Activated T-cell treated with anti-CD3 and anti-CD28 coated beads, Interleukin-2, amount 50 U/mL, for 72 hours (primary cell): ENCODE data around the gene C1orf141. TPM values are rescaled to one million over a fixed set of nuclear protein-coding genes. Genes with fewer than 3 reads are reported as not detected.
"Not testable (repeated sequence)": the region's sequence is repeated elsewhere in the genome, so short reads cannot be mapped to it uniquely, and the experiment has no call there.

ENCODE experiments used
- ATAC-seq, 2 donors: fragments of 150-1000 bp; cut with Tn5 transposase; replicated peaks in 1 of 2; 2 replicates each; pipeline ENCODE4 v1.10.0; 2021; ENCODE audit warnings: moderate library complexity in 2 of 2, mild to moderate bottlenecking in 1 of 2
- DNase-seq, 2 donors: peaks; one replicate each; pipeline ENCODE4 v3.0.0; 2021 to 2022; ENCODE audit warnings: mixed read lengths in 1 of 2
- H3K27ac Mint-ChIP-seq: one replicate; pipeline ENCODE4 v1.8.0; 2022; ENCODE audit warnings: mild to moderate bottlenecking, moderate library complexity, mixed read lengths
- H3K27me3 Mint-ChIP-seq: one replicate; pipeline ENCODE4 v1.8.0; 2022; ENCODE audit warnings: low read depth, mixed read lengths
- H3K36me3 Mint-ChIP-seq, 2 donors: one replicate each; pipeline ENCODE4 v1.8.0; 2022; ENCODE audit warnings: mixed read lengths in 2 of 2, mild to moderate bottlenecking in 1 of 2; ENCODE audit not compliant: insufficient read depth in 2 of 2
- H3K4me1 Mint-ChIP-seq: one replicate; pipeline ENCODE4 v1.8.0; 2022; ENCODE audit warnings: low read depth, mixed read lengths
- H3K4me3 Mint-ChIP-seq, 2 donors: one replicate each; pipeline ENCODE4 v1.8.0; 2022; ENCODE audit warnings: mild to moderate bottlenecking in 2 of 2, mixed read lengths in 2 of 2, moderate library complexity in 2 of 2
- H3K9me3 Mint-ChIP-seq, 2 donors: one replicate each; pipeline ENCODE4 v1.8.0; 2022; ENCODE audit warnings: mixed read lengths in 2 of 2
- total RNA-seq, 2 donors: library from RNA; stranded (reverse); gene quantifications; one replicate each; pipeline ENCODE4 v1.2.3, GENCODE V29; 2022

Gene C1orf141
- total RNA-seq, 2 donors from 2014 or later = 0.17 to 0.25 TPM

- ATAC-seq = no peak
- Mint-ChIP-seq H3K27me3 (no peaks in the 10 kb centered on the region), H3K4me3 (no peak overlapping the region), H3K4me1 (no peaks in the 10 kb centered on the region), H3K9me3 (no peaks in the 10 kb centered on the region), H3K27ac (no peak overlapping the region), H3K36me3 (no peaks in the 10 kb centered on the region)
- DNase-seq = no peak
These were observed 29.3 kb downstream of the C1orf141 start for GRCh38 chr1:67105508-67105907.

- H3K4me1 Mint-ChIP-seq = no peaks in the 10 kb centered on the region
- no peak overlapping the region for H3K4me3 Mint-ChIP-seq
- H3K9me3 Mint-ChIP-seq = no peaks in the 10 kb centered on the region
- DNase-seq (no peak), ATAC-seq (no peak)
- no peaks in the 10 kb centered on the region for H3K36me3 Mint-ChIP-seq
- no peaks in the 10 kb centered on the region for H3K27me3 Mint-ChIP-seq
- no peak overlapping the region for H3K27ac Mint-ChIP-seq
These were observed 31.2 kb downstream of the C1orf141 start for GRCh38 chr1:67103548-67103947.

- no peaks in the 10 kb centered on the region for H3K4me1 Mint-ChIP-seq
- no peak overlapping the region for H3K4me3 Mint-ChIP-seq
- H3K27me3 Mint-ChIP-seq = no peaks in the 10 kb centered on the region
- DNase-seq (no peak), ATAC-seq (no peak)
- no peaks in the 10 kb centered on the region for H3K36me3 Mint-ChIP-seq
- no peaks in the 10 kb centered on the region for H3K9me3 Mint-ChIP-seq
- no peak overlapping the region for H3K27ac Mint-ChIP-seq
These were observed 33.9 kb downstream of the C1orf141 start for GRCh38 chr1:67100833-67101232.

GRCh38 chr1:67097305-67097704 lies 37.5 kb downstream of the C1orf141 start:
- ATAC-seq (no peak), DNase-seq (no peak)
- H3K4me1 Mint-ChIP-seq = no peaks in the 10 kb centered on the region
- H3K27me3 Mint-ChIP-seq = peaks cover 5% of the 10 kb centered on the region
- no peaks in the 10 kb centered on the region for H3K36me3 Mint-ChIP-seq
- no peak overlapping the region for H3K4me3 Mint-ChIP-seq
- no peak overlapping the region for H3K27ac Mint-ChIP-seq
- H3K9me3 Mint-ChIP-seq = no peaks in the 10 kb centered on the region

- Mint-ChIP-seq H3K4me3 (no peak overlapping the region), H3K9me3 (no peaks in the 10 kb centered on the region), H3K4me1 (no peaks in the 10 kb centered on the region), H3K36me3 (no peaks in the 10 kb centered on the region), H3K27me3 (peaks cover 5% of the 10 kb centered on the region), H3K27ac (no peak overlapping the region)
- no peak for ATAC-seq
- no peak for DNase-seq
These were observed 40.6 kb downstream of the C1orf141 start for GRCh38 chr1:67094191-67094590.

GRCh38 chr1:67089685-67090208 lies 45.0 kb downstream of the C1orf141 start:
- no peaks in the 10 kb centered on the region for H3K4me1 Mint-ChIP-seq

GRCh38 chr1:67088440-67088839 lies 46.3 kb downstream of the C1orf141 start:
- Mint-ChIP-seq H3K4me3 (no peak overlapping the region), H3K27me3 (no peaks in the 10 kb centered on the region), H3K36me3 (no peaks in the 10 kb centered on the region), H3K4me1 (no peaks in the 10 kb centered on the region), H3K27ac (no peak overlapping the region), H3K9me3 (no peaks in the 10 kb centered on the region)
- ATAC-seq (no peak), DNase-seq (no peak)

More at GRCh38 chr1:67089685-67090208, 45.0 kb downstream of the C1orf141 start:
- Mint-ChIP-seq H3K4me3 (no peak overlapping the region), H3K36me3 (no peaks in the 10 kb centered on the region), H3K27ac (no peak overlapping the region), H3K9me3 (no peaks in the 10 kb centered on the region), H3K27me3 (no peaks in the 10 kb centered on the region)
- ATAC-seq = no peak
- no peak for DNase-seq

GRCh38 chr1:67085326-67085725 lies 49.4 kb downstream of the C1orf141 start:
- Mint-ChIP-seq H3K4me3 (no peak overlapping the region), H3K4me1 (no peaks in the 10 kb centered on the region), H3K27ac (no peak overlapping the region), H3K36me3 (no peaks in the 10 kb centered on the region), H3K9me3 (no peaks in the 10 kb centered on the region), H3K27me3 (no peaks in the 10 kb centered on the region)
- DNase-seq (no peak), ATAC-seq (no peak)

- Mint-ChIP-seq H3K9me3 (no peaks in the 10 kb centered on the region), H3K4me3 (no peak overlapping the region), H3K36me3 (no peaks in the 10 kb centered on the region), H3K4me1 (no peaks in the 10 kb centered on the region), H3K27me3 (no peaks in the 10 kb centered on the region), H3K27ac (no peak overlapping the region)
- ATAC-seq (no peak), DNase-seq (no peak)
These were observed 49.9 kb downstream of the C1orf141 start for GRCh38 chr1:67084765-67085318.

GRCh38 chr1:67078291-67078690 lies 56.5 kb downstream of the C1orf141 start:
- Mint-ChIP-seq H3K4me3 (no peak overlapping the region), H3K27me3 (no peaks in the 10 kb centered on the region), H3K36me3 (peaks cover 3 to 4% of the 10 kb centered on the region in 2 donors), H3K9me3 (peaks cover 3% of the 10 kb centered on the region in 2 donors), H3K4me1 (no peaks in the 10 kb centered on the region), H3K27ac (no peak overlapping the region)
- ATAC-seq (no peak), DNase-seq (no peak)

- H3K4me1 Mint-ChIP-seq = no peaks in the 10 kb centered on the region
- H3K4me3 Mint-ChIP-seq = no peak overlapping the region
- no peak overlapping the region for H3K27ac Mint-ChIP-seq
- no peak for DNase-seq
- peaks cover 5 to 6% of the 10 kb centered on the region in 2 donors for H3K9me3 Mint-ChIP-seq
- H3K36me3 Mint-ChIP-seq = peaks cover 7% of the 10 kb centered on the region in 2 donors
- no peaks in the 10 kb centered on the region for H3K27me3 Mint-ChIP-seq
- no peak for ATAC-seq
These were observed 57.2 kb downstream of the C1orf141 start for GRCh38 chr1:67077593-67077992.

- no peak overlapping the region for H3K27ac Mint-ChIP-seq
- ATAC-seq (no peak), DNase-seq (no peak)
- no peak overlapping the region for H3K4me3 Mint-ChIP-seq
- no peaks in the 10 kb centered on the region for H3K4me1 Mint-ChIP-seq
- H3K27me3 Mint-ChIP-seq = no peaks in the 10 kb centered on the region
- H3K36me3 Mint-ChIP-seq = peaks cover 11 to 13% of the 10 kb centered on the region in 2 donors
- H3K9me3 Mint-ChIP-seq = peaks cover 6 to 9% of the 10 kb centered on the region in 2 donors
These were observed 62.0 kb downstream of the C1orf141 start for GRCh38 chr1:67072749-67073148.

- H3K27me3 Mint-ChIP-seq, DNase-seq, ATAC-seq, H3K27ac Mint-ChIP-seq, H3K4me3 Mint-ChIP-seq, H3K4me1 Mint-ChIP-seq: not testable (repeated sequence)
- Mint-ChIP-seq H3K9me3 (peaks cover 10 to 13% of the 10 kb centered on the region in 2 donors), H3K36me3 (peaks cover 13% of the 10 kb centered on the region in 2 donors)
These were observed 67.1 kb downstream of the C1orf141 start for GRCh38 chr1:67067655-67068054.

- peaks cover 3% of the 10 kb centered on the region for H3K4me1 Mint-ChIP-seq
- no peak overlapping the region for H3K27ac Mint-ChIP-seq
- no peak for DNase-seq
- no peak for ATAC-seq
- H3K9me3 Mint-ChIP-seq = peaks cover 4 to 7% of the 10 kb centered on the region in 2 donors
- H3K27me3 Mint-ChIP-seq = peaks cover 7% of the 10 kb centered on the region
- no peak overlapping the region for H3K4me3 Mint-ChIP-seq
- H3K36me3 Mint-ChIP-seq = peaks cover 4 to 5% of the 10 kb centered on the region in 2 donors
These were observed 72.4 kb downstream of the C1orf141 start for GRCh38 chr1:67062412-67062811.
